KMS-11 (cell line): Measurements from ENCODE around the gene BTBD9.

Experiments used
- H2AFZ ChIP-seq: fragments of 200-600 bp; sonication (generic); 2 replicates; pipeline ENCODE4 v1.6.1; 2016; ENCODE audit warnings: antibody characterized with exemption, mixed run types, low read depth
- H3K27ac ChIP-seq: fragments of 200-600 bp; sonication (generic); 2 replicates; pipeline ENCODE4 v1.6.1; 2016; ENCODE audit warnings: mild to moderate bottlenecking, mixed run types
- H3K27me3 ChIP-seq: fragments of 200-600 bp; sonication (generic); 2 replicates; pipeline ENCODE4 v1.6.1; 2017; ENCODE audit warnings: mild to moderate bottlenecking, low read depth, mixed run types, moderate library complexity; ENCODE audit not compliant: insufficient read depth
- H3K36me3 ChIP-seq: fragments of 200-600 bp; sonication (generic); 2 replicates; pipeline ENCODE4 v1.6.1; 2017; ENCODE audit warnings: mild to moderate bottlenecking, mixed run types; ENCODE audit not compliant: insufficient read depth
- H3K4me1 ChIP-seq: fragments of 200-600 bp; sonication (generic); 2 replicates; pipeline ENCODE4 v1.6.1; 2016; ENCODE audit warnings: mild to moderate bottlenecking, low read depth, mixed run types; ENCODE audit not compliant: poor library complexity, severe bottlenecking
- H3K4me2 ChIP-seq: fragments of 200-600 bp; sonication (generic); 2 replicates; pipeline ENCODE4 v1.7.0; 2016; ENCODE audit warnings: mild to moderate bottlenecking, mixed run types
- H3K4me3 ChIP-seq: fragments of 200-600 bp; sonication (generic); IDR thresholded peaks from 2 replicates; pipeline ENCODE4 v1.6.1; 2017; ENCODE audit warnings: low read depth, low read length, mixed read lengths; ENCODE audit not compliant: insufficient read depth
- H3K79me2 ChIP-seq: fragments of 200-600 bp; sonication (generic); 2 replicates; pipeline ENCODE4 v1.6.1; 2016; ENCODE audit warnings: low read depth, mixed run types; ENCODE audit not compliant: insufficient read depth
- H3K9ac ChIP-seq: fragments of 200-600 bp; sonication (generic); 2 replicates; pipeline ENCODE4 v1.6.1; 2016; ENCODE audit warnings: mild to moderate bottlenecking, mixed run types
- H4K20me1 ChIP-seq: fragments of 200-600 bp; sonication (generic); 2 replicates; pipeline ENCODE4 v1.6.1; 2016; ENCODE audit warnings: mild to moderate bottlenecking, mixed run types; ENCODE audit not compliant: insufficient read depth
- CTCF ChIP-seq: fragments of 200-600 bp; sonication (generic); conservative IDR thresholded peaks from 2 replicates; pipeline ENCODE4 v1.6.1; 2017; ENCODE audit warnings: low read depth, mild to moderate bottlenecking, antibody characterized with exemption, low read length, moderate library complexity, mixed read lengths

The BTBD9 gene

GRCh38 chr6:38603966-38604365 lies 35.8 kb downstream of the BTBD9 start:
- H3K4me1 ChIP-seq, result no peaks in the 10 kb centered on the region
- H3K79me2 ChIP-seq, result no peaks in the 10 kb centered on the region
- no peaks in the 10 kb centered on the region for H3K27me3 ChIP-seq
- H3K36me3 ChIP-seq, result no peaks in the 10 kb centered on the region
- H4K20me1 ChIP-seq, result no peaks in the 10 kb centered on the region
- TF ChIP-seq CTCF, result no peak
- H3K9ac ChIP-seq, result no peak overlapping the region
- H3K27ac ChIP-seq, result no peak overlapping the region
- no peak overlapping the region for H3K4me3 ChIP-seq
- H3K4me2 ChIP-seq, result no peak overlapping the region
- no peak overlapping the region for H2AFZ ChIP-seq

GRCh38 chr6:38603496-38603895 lies 36.2 kb downstream of the BTBD9 start:
- H3K4me1 ChIP-seq, result no peaks in the 10 kb centered on the region

GRCh38 chr6:38599966-38600550 lies 39.7 kb downstream of the BTBD9 start:
- H3K4me3 ChIP-seq, result no peak overlapping the region
- no peak overlapping the region for H2AFZ ChIP-seq
- H3K4me1 ChIP-seq, result no peaks in the 10 kb centered on the region
- no peaks in the 10 kb centered on the region for H3K36me3 ChIP-seq
- H3K4me2 ChIP-seq, result no peak overlapping the region
- no peaks in the 10 kb centered on the region for H3K27me3 ChIP-seq
- no peak overlapping the region for H3K9ac ChIP-seq
- no peaks in the 10 kb centered on the region for H3K79me2 ChIP-seq
- H4K20me1 ChIP-seq, result no peaks in the 10 kb centered on the region
- no peak for TF ChIP-seq CTCF
- no peak overlapping the region for H3K27ac ChIP-seq

More at GRCh38 chr6:38603496-38603895, 36.2 kb downstream of the BTBD9 start:
- Histone ChIP-seq H3K27me3 (no peaks in the 10 kb centered on the region), H3K4me3 (no peak overlapping the region), H2AFZ (no peak overlapping the region), H3K36me3 (no peaks in the 10 kb centered on the region), H3K27ac (no peak overlapping the region), H3K9ac (no peak overlapping the region), H4K20me1 (no peaks in the 10 kb centered on the region), H3K4me2 (no peak overlapping the region), H3K79me2 (no peaks in the 10 kb centered on the region)
- TF ChIP-seq CTCF, result no peak

- Histone ChIP-seq H3K9ac (no peak overlapping the region), H3K4me2 (no peak overlapping the region), H3K4me3 (no peak overlapping the region), H4K20me1 (no peaks in the 10 kb centered on the region), H3K27ac (no peak overlapping the region), H3K36me3 (no peaks in the 10 kb centered on the region), H3K4me1 (no peaks in the 10 kb centered on the region), H3K79me2 (no peaks in the 10 kb centered on the region), H3K27me3 (no peaks in the 10 kb centered on the region), H2AFZ (no peak overlapping the region)
- no peak for TF ChIP-seq CTCF
These were observed 40.5 kb downstream of the BTBD9 start for GRCh38 chr6:38599261-38599660.
